Hematopoietic multipotent progenitor cell treated with erythropoietin and hydrocortisone succinate and interleukin-3 and kit ligand, for 15 days (in vitro differentiated cells): ENCODE measurements around the gene SPATA31E1.

ENCODE experiments used
- DNase-seq: peaks from one replicate; pipeline ENCODE4 v3.0.0-alpha.2; 2015; ENCODE audit warnings: low spot score

The SPATA31E1 gene

DNA sequence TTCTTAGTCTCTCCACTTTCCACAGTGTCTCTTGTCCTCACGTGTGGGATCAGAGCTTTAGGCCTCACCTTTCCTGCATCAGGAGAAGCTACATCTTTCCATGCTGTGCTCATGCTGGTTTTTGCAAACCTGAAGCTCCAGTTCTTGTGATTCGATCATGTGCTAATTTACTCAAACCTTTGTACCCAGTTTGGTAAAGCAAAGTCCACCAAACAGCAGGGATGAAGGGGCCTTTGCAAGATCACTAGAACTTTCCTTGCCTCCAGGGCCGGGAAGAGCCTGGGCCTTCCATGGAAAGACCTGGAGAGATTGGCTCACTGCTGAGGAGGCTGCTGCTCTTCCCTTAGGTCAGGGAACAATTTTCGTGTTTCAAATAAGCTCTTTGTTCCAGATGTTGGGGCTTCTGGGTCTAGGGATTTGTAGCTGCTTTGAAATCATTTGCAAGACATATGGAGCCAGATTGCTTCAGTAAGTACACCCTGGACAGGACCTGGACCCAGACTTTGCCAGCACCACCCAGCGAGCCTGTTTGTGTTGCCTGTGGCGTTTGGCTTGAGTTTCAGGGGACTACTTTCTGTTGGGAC, 18.7 kb upstream of the SPATA31E1 start:
- DNase-seq: no peak

DNA sequence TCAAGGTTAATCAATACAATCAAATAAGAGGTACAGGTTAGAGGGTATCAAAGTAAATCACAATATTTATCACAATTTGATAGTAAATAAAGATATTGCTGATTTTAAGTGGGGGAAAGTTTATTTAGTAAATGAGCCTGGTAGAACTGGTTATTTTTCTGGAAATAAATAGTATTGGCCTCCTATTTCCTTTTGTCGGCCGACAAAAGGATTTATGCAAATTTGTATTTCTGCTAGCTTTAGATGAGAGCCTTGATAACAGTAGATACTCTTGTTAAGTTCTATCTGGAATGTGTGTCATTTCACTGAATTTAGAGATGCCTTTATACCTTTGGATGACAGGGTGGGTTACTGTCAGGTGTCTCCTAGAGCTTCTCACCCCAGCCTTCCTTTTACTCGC, 17.8 kb upstream of the SPATA31E1 start:
- DNase-seq: no peak

DNA sequence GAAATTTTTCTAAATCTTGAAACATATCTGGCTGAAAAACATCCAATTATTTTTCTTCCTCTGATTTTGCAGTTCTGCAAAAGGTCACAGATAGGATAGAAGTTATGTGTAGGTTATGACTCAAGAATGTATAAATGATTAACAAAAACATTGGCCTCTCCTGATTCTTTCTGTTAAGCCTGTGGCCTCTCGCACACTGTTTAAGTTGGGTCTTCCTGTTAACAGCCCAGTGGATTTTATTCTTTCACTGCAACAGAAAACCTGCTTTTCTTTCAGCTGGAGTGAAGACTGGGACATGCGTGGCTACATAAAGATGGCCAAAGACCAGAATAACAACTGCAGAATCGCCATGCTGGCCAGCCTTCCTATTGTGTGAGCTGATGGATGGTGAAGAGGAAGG, 17.1 kb upstream of the SPATA31E1 start:
- DNase-seq: no peak

DNA sequence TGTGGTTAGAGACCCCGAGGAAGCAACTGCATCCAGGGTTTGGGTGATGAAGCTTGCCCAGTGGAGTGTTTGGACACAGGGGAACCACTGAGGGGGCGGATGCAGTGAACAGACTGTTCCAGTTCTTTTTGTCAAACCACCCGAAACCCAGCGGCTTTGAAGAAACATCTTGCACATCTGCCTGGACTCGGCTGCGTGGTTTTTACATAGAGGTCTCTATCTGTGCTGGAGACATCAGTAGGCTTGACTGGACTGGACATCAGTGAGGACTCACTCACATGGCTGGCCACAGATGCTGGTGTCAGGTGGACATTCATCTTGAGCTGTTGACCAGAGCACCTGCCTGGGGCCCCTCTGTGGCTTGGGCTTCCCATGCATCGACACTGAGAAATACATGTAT, 15.3 kb upstream of the SPATA31E1 start:
- DNase-seq: no peak

DNA sequence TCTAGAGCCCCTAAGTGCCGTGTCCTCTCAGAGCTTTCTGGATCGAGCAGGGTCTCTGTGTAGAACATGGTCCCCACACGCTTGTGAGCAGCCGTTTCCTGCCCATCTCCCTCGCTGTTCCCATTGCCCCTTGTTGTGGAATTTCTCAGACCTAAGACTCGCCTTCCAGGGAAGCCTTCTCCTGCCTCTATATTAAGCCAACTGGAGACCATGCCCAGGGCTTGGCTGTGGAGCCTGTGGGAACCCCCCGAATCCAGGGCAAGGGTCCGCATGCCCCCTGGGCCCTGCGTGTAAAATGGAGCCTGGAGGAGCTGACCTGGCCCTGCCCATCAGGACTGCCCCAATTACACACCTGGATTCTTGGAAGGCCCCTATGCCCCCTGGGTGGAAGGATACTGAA, 14.5 kb upstream of the SPATA31E1 start:
- no peak for DNase-seq

DNA sequence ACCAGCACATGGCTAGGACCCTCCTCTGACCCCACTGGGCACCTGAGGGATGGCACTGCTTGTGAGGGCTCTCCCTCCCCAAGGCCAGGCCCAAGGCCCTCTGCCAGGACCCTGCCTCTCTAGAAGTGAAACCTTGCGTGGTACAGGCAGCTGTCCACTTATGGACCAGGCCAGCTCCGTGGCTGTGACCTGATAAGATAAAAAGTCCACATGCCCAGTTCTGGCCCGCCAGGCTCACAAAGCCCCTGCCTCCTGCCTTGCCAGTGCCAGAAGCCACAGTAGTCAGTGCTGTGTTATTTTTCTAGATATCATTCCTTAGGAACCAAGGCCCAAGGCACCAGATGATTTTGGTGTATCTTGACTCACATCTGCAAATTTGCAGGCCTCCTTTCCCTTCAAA, 14.0 kb upstream of the SPATA31E1 start:
- no peak for DNase-seq

DNA sequence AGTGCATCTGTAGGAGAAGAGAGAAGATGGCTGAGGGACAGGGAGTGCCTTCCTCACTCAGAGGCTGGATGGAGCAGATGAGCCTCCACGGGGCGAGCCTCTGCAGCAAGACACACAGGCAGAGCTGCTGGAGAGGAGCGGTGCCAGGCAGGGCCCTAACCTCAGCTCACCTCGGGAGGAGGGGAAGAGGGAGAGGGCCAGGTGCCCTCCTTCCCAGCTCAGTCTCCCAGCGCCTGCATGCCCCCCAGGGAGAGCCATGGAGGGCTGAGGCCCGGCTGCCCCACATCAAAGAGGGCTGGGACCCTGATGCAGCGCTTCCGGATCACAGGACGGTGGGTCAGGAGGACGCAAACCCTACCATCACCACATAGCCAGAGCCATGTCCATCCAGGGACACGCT, 13.6 kb upstream of the SPATA31E1 start:
- no peak for DNase-seq

DNA sequence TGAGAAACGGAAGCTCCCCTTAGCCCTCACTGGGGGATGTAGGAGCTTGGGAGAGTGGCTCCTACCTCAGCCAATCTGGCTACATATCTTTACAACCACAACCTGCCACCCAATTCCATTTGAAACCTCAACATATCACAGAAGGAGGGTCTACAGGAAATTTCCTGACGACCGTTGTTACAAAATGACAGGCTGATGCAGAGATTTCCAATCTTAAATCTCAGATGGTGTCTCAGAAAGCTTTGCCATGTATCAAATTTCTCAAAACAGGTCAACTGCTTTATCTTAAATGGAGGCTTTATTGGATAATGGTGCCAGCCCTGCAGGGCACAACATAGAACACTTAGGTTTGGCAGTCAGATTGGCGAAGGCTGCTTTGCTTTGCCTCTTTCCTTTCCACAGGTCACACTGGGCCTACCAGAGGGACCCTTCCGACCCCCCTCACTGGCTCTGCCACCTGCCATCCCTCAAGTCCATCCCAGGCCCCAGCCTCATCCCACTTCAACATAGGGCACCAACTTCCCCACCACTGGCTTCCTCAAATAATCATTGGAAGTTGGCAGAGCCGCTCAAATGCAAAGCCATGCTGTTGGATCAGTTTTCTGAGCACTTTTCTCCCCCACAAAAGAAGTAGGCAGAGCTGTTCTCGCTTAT, 11.1 kb upstream of the SPATA31E1 start:
- no peak for DNase-seq

DNA sequence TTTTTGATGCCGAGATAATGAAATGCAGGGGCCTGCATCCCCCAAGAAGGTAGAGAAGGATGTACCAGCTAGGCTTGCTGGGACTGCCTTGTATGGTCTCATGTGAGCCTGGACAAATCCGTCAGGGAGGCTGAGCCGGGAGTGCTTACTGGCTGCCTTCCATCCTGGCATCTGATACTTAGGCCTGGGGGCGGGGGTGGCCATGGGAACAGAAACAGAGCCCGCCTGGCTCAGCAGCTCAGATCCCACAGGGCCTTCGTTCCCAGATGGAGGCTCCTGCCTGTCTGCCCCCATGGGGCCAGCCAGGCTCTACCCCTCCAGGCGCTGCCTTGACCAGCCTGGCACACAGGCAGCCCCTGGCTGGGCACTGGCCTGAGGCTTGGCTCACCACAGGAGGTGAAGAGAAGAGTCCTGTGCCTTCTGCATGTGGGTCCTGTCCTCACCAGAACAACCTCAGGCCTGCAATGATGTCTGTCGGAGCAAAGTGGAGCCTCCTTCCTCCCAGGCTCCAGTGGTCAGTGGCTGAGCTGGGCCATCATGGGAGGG, 10.5 kb upstream of the SPATA31E1 start:
- DNase-seq: no peak

DNA sequence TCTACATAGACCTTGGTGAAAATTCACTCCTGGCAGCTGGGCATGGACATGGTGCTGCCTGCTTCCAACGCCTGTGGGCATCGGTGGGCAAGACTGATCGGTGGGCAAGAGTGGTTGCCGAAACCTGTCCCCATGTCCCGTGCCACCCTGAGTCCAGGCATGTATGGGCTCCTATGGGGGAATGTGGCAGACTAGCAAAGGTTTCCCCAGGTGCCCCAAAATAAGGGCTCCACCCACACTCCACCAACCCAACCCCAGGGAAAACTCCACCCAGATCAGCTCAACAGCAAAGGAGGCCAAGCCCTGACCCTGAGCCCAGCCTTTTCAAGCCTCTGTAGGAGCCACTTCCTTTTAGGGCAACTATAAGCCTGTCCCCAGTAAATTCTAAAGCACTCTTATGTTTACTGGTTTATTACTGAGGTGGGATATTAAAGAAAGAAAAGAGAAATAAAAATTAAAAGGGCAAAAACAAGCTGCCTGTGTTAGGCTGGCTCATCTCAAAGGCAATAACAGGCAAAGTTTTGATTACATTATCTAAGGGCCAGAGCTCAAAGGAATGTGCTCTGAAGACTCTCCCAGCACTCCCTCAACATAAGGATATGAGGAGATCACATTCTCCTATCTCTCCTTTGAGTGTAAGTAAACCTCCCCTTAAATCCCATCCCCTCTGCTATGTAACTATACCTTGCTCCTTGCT, 8.9 kb upstream of the SPATA31E1 start:
- no peak for DNase-seq

DNA sequence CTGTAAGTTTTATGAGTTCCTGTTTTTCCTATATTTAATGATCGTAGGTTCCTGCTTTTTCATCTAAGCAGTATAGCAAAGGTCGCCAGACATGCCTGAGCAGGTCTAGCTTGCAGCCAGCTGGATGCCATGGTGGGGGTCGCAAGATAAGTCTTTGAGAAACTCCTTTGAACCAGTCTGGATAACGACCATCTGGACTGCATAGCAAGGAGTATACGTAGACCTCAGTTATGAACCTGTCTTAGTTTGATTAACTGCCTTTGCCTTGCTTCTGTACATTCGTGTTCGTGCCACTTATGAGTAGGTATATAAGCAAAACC, 8.4 kb upstream of the SPATA31E1 start:
- no peak for DNase-seq

DNA sequence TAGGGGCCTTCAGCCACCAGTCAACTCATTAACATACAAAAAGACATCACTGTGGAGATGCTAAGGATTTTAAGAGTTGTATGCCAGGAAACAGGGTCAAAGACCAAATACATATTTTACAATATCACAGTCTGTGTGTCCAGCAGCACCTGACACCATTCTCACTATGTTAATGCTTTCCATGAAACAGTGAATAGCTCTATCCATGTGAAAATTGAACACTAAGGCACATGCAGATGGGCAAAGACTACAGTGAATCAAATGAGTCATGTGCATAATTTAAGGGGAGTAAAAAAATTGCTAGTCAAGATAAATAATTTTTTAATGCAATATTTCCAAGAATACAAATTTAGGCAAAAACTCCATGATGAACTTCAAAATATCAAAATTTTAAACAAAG, 7.6 kb upstream of the SPATA31E1 start:
- no peak for DNase-seq

DNA sequence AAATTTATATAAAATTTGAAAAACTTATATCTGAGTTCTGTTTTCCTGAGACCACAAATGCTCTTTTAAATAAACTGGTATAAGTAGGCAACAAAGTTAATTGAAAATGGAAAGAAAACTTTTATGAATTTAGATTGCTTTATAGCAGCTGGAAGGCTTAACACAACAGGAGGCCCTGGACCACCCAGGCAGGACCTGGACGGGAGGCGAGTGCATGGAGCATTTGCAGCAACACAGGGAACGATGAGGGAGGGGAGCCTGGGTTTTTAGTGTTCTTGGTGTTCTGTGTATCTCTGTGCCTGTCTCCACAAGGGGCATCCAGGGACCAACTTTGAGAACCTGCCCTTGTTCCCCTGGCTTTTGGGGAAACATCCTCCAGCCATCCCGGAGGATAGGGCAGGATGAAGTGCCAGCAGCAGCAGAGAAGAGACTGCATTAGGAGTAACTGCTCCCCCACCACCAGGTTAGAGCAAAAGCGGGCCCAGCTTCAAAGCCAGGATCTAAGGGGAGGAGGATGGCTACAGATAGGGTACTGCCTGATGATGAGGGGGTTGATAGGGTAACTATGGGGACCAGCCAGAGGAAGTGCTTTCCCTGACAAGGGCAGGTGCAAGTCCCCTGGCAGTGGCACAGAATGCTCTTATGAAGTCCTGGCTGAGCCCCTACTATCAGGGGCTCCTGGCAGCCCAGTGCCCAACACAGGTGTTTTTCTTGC, 6.7 kb upstream of the SPATA31E1 start:
- no peak for DNase-seq

DNA sequence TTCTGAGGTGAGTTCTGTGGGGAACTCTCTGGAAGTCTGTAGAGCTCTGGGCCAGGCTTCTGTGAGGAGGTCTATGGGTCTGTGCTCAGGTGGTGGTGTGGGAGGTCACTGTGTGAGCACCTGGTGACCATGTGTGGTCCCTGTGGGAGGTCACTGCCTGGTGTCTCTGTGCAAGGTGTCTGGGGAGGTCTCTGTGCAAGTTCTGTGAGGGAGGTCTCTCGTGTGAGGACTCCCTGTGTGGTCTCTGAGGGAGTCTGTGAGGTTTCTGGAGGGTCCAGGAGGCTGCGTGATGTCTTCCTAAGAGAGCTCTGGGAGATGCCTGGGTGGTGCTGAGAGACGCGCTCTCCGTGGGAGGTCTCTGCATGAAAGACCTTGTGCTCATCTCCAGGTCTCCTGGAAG, 6.0 kb upstream of the SPATA31E1 start:
- no peak for DNase-seq

DNA sequence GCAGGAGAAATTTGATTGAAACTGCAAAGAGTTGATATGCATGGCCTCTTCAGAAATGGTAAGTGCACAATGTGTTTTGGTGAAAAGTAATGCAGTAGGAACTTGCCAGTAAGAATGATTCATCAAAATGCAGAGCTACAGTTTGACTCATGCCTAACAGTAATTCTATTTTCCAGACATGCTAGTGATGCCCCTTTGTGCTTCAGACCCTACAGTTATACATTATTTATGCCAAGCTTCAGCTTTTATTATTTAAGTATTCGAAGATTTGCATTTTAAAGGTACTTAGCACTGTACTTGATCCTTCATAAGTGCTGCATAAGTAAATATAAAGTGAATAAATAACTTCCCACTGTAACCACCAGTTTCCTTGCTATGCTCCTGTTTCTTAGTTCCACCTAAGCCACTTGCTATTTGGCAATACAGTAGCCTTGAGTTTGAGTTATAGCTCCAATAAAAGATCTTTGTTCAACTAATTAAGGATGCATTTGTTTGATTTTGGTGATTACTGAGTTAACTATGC, 3.6 kb upstream of the SPATA31E1 start:
- DNase-seq: peak; percentile 55

DNA sequence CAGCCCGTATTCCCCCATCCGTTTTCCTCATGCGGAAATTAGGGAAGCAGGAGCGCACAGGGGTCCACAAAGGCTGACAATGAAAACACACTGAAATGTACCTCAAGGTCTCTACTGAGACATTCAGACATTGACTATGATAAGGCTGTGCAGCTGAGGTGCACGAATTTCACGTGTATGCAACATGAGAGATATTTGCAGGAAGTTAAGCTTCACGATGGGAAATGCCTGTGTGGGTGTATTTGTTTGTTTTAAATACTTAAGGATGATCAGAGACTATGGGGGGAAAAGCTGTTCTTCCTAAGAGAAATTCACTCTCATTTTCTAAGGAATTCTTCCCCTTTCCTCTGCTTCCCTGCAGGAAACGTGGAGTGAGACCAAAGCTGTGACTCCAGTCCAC, 2.6 kb upstream of the SPATA31E1 start:
- DNase-seq: no peak

DNA sequence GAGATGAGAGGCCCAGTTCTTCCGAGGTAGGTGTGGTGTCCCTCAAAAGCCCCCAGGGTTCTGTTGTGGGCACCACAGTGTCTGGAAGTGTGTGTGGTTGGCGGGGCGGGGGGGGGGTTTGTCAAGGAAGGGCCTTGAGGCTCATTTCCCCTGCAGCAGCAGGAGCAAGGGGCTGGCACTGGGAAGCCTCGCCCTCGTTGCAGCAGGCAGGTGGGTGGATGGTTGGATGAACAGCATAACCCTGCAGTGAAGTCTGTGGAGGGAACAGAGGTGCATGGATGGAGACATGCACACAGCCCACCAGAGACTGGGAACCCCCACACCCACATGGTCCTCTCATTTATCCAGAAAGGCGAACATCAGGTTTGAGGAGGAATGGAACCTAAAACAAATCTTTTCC, 2.0 kb upstream of the SPATA31E1 start:
- no peak for DNase-seq

DNA sequence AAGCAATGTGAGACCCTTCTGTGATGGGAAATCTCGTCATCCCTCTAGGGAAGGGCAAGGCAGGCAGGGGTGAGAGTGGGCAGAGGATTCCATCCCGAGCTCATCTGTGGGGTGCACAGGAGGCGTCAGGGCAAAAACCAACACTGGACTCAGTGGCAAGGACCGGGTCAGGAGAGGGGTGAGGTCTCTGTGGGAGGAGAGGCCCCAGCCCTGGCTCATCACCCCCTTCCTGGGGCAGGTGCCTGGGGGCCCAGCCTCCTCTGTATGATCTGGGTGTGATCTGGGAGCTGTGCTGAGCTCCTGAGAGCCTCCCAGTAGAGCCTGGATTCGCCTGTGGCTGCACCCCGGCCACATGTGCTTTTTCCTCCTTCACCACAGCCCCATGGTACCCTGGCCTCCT, 597 bp downstream of the SPATA31E1 start:
- no peak for DNase-seq

DNA sequence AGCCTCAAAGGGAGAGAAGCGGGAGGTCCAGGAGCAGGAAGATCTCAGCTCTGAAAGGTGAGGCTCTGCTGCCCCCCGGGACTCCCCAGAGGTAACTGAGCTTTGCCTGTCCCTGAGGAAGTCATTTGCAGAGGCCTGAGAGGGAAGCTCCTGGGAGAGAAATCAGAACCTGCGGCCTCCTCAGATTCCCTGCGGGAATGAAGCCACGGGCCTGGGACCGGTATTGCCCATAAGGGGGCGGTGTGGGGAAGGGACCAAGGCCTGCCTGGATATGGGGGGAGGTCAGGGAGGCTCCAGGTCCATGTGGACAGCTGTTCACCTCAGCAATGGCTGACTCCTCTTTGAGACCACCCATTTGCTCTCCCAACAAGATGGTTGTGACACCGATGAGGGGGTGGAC, 1.3 kb downstream of the SPATA31E1 start:
- DNase-seq: no peak

DNA sequence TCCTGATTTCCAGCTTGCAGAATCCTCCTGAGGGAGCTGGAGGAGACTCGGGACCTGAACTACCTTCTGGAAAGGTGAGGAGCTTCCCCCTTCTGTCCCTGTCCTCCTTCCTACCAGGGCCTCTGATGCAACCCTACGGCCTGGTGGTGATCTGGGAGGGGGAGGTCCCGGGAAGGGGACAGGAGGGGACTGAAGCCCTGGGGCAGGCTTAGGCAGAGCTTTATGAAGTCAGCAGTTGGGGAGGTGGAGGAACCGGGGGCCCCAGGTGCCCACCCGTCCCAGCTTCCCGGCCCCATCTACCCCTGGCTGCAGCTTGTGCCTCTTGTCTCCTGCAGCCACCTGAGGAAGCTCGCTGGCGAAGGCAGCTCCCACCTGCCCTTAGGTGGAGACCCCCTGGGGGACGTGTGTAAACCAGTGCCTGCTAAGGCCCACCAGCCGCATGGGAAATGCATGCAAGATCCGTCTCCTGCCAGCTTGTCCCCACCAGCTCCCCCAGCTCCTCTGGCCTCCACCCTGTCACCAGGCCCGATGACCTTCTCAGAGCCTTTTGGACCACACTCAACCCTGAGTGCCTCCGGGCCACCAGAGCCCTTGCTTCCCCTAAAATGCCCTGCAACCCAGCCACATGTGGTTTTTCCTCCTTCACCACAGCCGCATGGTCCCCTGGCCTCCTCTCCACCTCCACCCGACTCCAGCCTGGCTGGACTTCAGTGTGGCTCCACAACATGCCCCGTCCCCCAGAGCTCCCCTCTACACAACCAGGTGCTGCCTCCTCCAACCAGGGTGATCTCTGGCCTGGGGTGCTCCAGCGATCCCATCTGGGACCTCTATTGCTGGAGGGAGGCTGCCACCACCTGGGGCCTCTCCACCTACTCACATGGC, 2.1 kb downstream of the SPATA31E1 start:
- DNase-seq: no peak

DNA sequence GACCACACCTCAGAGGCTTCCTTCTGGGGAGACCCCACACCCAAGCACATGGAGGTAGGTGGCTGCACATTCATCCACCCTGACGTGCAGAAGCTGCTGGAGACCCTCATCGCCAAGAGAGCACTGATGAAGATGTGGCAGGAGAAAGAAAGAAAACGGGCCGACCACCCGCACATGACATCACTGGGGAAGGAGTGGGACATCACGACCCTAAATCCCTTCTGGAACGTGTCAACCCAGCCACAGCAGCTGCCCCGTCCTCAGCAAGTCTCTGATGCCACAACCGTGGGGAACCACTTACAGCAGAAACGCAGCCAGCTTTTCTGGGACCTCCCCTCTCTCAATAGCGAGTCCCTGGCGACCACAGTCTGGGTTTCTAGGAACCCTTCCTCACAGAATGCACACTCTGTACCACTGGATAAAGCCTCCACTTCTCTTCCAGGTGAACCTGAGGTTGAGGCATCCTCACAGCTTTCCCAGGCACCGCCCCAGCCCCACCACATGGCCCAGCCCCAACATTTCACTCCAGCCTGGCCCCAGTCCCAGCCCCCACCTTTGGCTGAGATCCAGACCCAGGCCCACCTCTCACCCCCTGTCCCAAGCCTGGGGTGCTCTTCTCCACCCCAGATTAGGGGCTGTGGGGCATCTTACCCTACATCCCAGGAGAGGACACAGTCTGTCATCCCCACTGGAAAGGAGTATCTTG, 3.0 kb downstream of the SPATA31E1 start:
- DNase-seq: no peak
